HPDE6-E6E7 (cell line): ENCODE data around the gene MAP3K1.
A peak's percentile ranks its signal among the peaks of the same experiment; 100 is the strongest.

Experiments used
- DNase-seq: peaks from one replicate; pipeline ENCODE4 v3.0.0; 2011; ENCODE audit warnings: missing footprints; ENCODE audit errors: extremely low spot score

MAP3K1 gene

DNA sequence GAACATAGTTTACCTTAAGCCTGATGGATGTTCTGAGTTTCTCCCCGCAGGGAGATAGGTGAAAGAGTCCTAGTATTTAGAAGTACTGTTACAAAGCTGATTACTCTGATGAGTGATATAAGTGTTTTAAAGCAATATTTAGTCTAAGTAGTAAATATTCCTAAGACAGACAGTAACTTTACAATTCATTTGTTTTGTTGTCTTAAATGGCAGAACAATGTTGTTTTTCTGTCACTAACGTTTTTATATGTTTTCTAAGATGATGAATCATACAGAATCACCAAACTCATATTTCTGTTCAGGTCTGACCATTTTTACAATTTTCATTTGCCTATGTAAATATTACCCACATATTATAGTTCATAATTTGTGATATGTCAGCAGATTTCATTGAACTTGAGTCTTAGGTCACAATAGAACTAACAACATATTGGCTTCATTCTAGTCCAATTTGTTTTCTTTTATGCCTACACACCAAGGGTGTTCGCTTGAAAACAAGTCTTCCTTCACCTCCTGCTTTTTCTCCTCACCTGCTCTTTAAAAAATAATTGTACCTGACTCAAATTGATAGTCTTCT lies 30.6 kb downstream of the MAP3K1 start:
- DNase-seq = no peak

GRCh38 chr5:56848206-56848605 lies 32.9 kb downstream of the MAP3K1 start:
- no peak for DNase-seq

DNA sequence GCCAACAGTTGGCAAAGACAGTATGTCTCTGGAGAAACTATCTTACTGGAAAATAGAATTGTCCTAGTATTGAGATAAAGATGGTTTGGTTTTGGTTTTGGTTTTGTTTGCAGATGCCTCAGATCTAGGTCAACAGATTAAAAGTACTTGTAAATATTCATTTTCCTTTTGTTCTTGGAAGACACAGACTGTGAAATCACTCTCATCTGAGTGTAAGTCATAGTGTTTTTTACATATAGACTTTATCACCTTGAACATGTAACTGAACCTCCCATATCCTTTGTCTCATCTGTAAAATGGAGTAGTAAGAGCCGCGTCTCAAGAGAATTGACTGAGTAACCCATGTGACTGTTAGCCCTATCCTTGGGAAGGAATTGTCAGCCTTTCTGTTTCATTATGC lies 34.3 kb downstream of the MAP3K1 start:
- no peak for DNase-seq

DNA sequence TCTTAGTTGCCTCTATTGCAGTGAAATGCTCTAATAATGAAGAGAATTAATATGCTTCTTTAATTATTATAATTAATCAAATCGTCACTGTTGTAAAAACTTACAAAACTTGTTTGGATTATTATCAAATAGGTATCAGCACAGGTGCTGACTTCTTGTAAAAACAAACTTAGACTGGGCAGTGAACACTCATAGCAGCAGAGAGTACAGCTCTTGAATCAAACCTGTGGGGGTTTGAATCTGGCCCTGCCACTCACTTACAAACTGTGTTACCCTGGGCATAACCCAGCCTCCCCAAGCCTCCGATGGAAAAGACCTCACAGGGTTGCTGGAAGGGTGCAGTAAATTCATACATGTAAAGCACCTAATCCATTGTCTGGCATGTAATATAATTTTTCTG lies 35.1 kb downstream of the MAP3K1 start:
- DNase-seq = no peak

- no peak for DNase-seq
Measured at GRCh38 chr5:56851258-56851941, 36.1 kb downstream of the MAP3K1 start.

- DNase-seq = no peak
Measured at GRCh38 chr5:56852228-56853000, 37.1 kb downstream of the MAP3K1 start.

DNA sequence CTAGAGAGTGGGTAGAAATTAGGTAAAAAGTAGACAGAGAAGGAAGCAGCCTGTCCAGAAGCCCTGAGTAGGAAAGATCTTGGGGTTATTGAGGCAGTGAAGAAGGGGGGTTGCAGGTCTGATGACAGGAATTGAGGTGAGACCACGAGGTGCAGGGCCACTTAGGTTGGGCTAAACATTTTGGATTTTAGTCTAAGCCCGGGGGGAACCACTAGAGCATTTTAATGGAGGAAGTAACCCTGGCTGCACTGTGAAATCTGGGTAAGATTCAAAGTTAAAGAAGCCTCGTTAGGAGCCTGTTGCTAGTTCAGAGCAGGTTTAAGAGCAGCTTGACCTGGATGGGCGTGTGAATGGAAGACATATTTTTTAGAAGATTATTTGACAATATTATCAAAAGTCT lies 38.3 kb downstream of the MAP3K1 start:
- DNase-seq = no peak

DNA sequence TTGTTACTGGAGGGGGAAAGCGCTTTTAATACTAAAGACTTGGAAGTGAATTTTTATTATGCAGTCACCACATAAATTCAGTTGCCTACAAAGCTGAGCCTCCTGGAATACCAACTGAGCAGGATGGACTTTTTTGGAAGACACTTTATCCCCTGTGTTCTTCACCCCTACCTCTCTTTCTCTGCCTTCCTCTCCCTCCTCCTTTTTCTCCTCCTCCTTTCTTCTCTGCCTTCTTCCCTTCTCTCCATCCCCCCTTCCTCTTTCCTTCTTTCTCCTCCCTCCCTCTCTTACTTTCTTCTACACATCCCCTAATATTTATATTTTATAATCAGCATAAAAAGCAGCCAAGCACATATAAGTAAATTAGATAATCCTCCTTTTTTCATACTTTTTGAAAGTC lies 39.6 kb downstream of the MAP3K1 start:
- no peak for DNase-seq

GRCh38 chr5:56856541-56857178 lies 41.3 kb downstream of the MAP3K1 start:
- no peak for DNase-seq

- DNase-seq = no peak
Measured at GRCh38 chr5:56858777-56859442, 43.6 kb downstream of the MAP3K1 start.

GRCh38 chr5:56861893-56862485 lies 46.6 kb downstream of the MAP3K1 start:
- no peak for DNase-seq

GRCh38 chr5:56862909-56863308 lies 47.6 kb downstream of the MAP3K1 start:
- DNase-seq = no peak

GRCh38 chr5:56871777-56872176 lies 56.4 kb downstream of the MAP3K1 start:
- no peak for DNase-seq

GRCh38 chr5:56873056-56873455 lies 57.7 kb downstream of the MAP3K1 start:
- no peak for DNase-seq

DNA sequence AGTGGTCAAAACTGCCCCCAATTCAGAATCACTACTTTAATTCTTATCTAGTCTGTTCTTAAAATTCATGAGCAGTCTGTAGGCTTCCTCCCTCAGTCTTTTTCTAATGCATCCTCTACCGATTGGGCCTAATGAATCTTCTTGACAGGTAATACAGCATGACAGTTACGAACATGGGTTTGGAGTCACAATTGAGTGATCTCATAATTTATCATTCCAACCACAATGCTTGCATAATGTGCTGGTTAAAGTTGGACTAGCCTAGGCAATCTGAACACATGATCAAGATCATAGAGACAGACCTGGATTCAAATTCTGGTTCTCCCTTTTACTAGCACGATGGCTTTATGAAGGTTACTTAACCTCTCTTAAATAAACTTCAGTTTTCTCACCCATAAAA lies 61.0 kb downstream of the MAP3K1 start:
- DNase-seq = no peak

DNA sequence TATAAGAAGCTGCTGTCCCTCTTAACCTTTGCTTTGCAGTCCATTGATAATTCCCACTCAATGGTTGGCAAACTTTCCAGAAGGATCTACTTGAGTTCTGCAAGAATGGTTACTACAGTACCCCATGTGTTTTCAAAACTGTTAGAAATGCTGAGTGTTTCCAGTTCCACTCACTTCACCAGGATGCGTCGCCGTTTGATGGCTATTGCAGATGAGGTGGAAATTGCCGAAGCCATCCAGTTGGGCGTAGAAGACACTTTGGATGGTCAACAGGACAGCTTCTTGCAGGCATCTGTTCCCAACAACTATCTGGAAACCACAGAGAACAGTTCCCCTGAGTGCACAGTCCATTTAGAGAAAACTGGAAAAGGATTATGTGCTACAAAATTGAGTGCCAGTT lies 66.2 kb downstream of the MAP3K1 start:
- no peak for DNase-seq

GRCh38 chr5:56893251-56893951 lies 78.1 kb downstream of the MAP3K1 start:
- DNase-seq = no peak

DNA sequence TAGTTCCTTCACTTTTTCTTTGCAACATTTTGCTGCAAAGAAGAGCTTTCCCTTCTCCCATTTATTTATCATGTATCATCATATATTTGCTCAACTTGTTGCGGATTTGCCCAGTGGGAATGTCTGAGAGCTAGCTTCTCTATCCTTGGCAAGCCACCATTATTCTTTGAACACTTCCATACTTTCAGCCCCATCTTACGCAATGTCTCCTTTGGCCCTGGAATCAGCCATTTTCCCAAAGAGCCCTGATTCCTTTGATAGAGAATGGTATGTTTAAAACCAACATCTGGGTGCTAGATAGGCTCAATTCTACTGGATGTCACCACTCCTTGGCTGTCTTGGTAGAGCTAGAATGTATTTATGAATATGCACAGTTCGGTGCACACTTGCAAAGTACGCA lies 81.4 kb downstream of the MAP3K1 start:
- DNase-seq = no peak

DNA sequence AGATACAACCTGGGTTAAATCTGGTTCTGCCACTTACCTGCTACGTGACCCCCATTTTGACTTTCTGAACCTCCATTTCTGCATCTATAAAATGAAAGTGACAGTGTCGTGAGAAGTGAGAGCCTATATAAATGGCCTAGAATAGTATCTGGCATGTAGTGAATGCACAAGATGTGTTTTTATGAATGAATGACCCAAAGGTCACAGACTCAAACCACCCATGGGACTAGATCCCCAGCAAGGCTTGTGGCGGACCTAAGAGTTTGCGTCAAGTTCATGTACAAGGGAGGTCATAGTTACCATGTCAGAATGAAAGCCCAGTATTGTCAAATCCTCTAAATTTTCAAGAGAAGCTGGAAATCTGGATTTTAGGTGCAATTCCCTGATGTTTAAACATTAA lies 82.9 kb downstream of the MAP3K1 start:
- DNase-seq = no peak

- DNase-seq = peak; percentile 20
Measured at GRCh38 chr5:56900395-56900794, 85.0 kb downstream of the MAP3K1 start.
